Activated CD4-positive, CD25-positive, alpha-beta regulatory T cell treated with anti-CD3 and anti-CD28 coated beads, Interleukin-2, amount 50 U/mL, for 72 hours (primary cell): ENCODE results near the gene CDKAL1.
"Not testable (repeated sequence)": the region's sequence is repeated elsewhere in the genome, so short reads cannot be mapped to it uniquely, and the experiment has no call there.

Experiments used
- DNase-seq: peaks from one replicate; pipeline ENCODE4 v3.0.0; 2021

CDKAL1 gene

DNA sequence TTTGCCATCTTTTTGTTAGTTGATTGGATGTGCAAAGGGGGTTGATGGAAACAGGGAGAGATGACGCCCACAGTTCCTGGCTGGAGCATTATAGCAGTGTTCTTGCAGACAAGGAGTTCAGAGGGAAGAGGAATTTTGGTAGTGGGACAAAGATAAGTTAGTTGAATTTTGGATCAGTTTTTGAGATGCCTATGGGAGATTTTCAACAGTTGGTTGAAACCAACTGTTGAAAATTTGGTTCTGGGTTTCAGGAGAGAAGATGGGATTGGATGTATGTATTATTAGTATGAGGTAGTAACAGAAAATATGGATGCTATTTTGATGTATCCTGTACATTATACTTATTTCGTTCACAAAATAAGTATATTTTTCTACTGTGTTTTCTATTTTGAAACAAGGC, 274.2 kb downstream of the CDKAL1 start:
- no peak for DNase-seq

GRCh38 chr6:20808924-20809323, 274.7 kb downstream of the CDKAL1 start:
- no peak for DNase-seq

- no peak for DNase-seq
Observed at GRCh38 chr6:20810727-20811108, 276.5 kb downstream of the CDKAL1 start.

- DNase-seq: no peak
Observed at GRCh38 chr6:20811109-20811761, 277.0 kb downstream of the CDKAL1 start.

GRCh38 chr6:20812776-20813175, 278.5 kb downstream of the CDKAL1 start:
- no peak for DNase-seq

GRCh38 chr6:20814494-20814893, 280.2 kb downstream of the CDKAL1 start:
- no peak for DNase-seq

GRCh38 chr6:20816126-20816525, 281.9 kb downstream of the CDKAL1 start:
- DNase-seq: no peak

GRCh38 chr6:20817806-20818320, 283.6 kb downstream of the CDKAL1 start:
- no peak for DNase-seq

DNA sequence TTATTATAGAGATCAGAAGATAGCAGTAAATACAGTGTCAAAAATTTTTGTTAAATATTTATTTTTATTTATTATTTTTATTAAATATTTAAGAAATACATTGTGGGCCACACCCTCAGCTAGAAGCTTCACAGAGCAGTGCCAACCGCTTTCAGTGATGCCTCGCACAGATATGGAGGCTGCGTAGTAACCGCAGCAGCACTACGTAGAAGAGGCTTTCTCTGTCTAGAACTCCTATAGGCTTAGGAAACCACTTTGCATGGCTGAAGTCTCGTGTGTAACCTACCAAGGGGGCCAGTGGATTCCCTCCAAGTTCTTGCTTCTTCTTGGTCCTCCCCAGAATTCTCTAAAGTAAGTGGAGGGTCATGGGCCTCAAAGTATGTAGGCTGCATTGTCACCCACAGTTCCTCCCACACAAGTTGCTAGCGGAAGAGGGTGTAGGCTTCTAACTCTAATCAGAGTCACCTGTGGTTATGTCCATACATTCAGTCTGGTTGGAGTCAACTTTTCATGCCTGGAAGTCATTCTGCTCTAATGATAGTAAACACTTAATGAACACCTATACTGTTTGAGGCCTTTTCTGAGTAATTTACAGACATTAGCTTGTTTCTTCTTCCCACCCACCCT, 285.6 kb downstream of the CDKAL1 start:
- DNase-seq: no peak

DNA sequence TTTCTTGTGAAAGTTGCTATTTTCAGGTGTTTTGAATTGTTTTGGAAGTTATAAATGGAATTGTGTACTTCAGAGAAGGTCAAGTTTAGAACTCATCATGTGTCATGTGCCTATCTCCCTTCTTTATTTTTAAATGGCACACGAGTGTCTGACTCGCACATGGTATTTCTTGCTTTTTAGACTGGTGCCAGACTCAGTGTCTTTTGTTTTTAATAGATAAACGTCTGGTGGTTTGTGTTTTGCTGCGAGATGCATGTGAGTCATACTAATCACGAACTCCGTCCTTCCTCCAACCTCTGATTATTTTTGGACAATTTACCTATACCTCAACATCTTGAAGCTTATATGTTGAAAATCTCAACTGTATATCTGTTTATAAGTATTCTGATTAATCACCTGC, 292.1 kb downstream of the CDKAL1 start:
- no peak for DNase-seq

- no peak for DNase-seq
Observed at GRCh38 chr6:20827798-20828197, 293.5 kb downstream of the CDKAL1 start.

DNA sequence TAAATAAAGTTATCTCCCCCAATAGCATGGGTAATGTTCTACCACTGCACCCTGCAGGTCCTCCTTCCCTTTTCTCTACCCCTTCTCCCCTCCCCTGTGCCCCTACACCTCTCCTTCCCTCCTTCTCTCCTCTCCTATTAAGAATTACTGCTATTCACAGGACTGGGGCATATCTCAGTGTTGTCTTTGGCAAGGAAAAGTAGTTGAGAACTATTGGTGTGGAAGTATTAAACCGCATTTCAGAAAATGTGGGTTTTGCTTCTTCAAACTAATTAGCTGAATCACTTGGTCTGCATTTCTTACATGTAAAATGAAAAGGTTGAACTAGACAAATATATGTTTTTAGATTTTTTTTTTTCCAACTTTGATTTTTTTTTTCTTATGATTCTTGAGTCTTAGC, 296.3 kb downstream of the CDKAL1 start:
- no peak for DNase-seq

DNA sequence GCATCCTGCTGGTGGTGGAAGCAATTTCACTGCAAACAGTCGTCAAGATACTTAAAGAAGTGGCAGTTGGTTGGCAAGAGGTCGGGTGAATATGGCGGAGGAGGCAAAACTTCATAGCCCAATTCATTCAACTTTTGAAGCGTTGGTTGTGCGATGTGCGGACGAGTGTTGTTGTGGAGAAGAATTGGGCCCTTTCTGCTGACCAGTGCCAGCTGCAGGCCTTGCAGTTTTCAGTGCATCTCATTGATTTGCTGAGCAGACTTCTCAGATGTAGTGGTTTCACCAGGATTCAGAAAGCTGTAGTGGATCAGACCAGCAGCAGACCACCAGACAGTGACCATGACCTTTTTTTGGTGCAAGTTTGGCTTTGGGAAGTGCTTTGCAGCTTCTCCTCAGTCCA, 297.0 kb downstream of the CDKAL1 start:
- not testable (repeated sequence) for DNase-seq

- DNase-seq: no peak
Observed at GRCh38 chr6:20833881-20834515, 299.7 kb downstream of the CDKAL1 start.

- DNase-seq: no peak
Observed at GRCh38 chr6:20835315-20836010, 301.2 kb downstream of the CDKAL1 start.

DNA sequence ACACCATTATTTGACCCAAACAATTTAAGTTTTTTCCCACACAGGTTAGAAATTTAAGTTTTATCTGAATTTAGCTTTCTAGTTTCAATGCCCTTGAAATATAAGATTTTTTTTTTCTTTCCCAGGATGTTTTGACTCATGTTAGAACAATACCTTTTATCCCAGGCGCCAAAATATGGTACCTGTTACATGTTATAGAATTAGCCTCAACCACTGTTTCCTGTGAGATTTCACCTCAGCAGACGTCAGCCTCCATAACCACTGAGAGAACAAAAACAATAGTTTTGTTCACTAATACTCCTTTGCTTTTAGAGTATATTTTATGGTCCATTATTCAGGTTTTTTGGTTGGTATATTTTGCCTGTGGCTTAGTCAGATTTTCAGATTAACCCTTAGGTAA, 302.9 kb downstream of the CDKAL1 start:
- no peak for DNase-seq

GRCh38 chr6:20838113-20838512, 303.9 kb downstream of the CDKAL1 start:
- DNase-seq: no peak

GRCh38 chr6:20839630-20840029, 305.4 kb downstream of the CDKAL1 start:
- no peak for DNase-seq

DNA sequence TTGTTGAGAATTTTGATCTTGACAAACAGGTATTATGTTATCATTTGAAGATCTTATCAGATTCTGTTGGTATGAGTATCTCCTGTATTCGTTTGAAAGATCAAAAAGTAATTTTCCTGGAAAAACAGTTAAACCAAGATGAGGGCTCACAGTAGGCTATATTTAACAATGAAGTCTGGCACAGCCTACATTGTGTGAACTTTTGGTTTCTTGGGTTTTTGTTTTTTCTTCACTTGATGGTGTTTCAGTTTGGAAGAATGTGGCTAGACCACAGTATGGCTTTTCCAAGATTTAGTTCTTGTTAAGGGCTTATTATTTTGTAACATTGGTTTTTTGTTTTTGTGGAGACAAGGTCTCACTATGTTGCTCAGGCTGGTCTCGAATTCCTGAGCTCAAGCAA, 306.4 kb downstream of the CDKAL1 start:
- DNase-seq: no peak

DNA sequence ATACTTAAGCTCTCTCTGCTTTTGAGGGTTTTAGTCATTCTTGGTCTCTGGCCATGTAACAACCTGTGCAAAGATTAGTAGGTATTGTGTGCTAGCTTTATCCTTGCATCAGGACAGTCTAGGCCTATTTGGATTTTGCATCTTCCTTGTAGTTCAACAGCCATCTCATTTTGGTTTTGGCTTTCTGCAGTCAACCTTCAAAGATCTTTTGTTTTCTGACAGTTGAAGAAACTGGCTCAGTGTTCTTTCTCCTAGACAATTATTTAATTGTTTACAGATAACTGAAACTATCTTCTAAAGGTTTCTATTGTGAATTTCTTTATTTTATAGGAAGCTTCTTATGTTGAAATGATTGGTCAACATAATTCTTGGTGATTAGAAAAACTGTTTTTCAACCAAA, 307.5 kb downstream of the CDKAL1 start:
- no peak for DNase-seq

- no peak for DNase-seq
Observed at GRCh38 chr6:20845592-20845991, 311.3 kb downstream of the CDKAL1 start.

- no peak for DNase-seq
Observed at GRCh38 chr6:20846602-20847028, 312.4 kb downstream of the CDKAL1 start.

DNA sequence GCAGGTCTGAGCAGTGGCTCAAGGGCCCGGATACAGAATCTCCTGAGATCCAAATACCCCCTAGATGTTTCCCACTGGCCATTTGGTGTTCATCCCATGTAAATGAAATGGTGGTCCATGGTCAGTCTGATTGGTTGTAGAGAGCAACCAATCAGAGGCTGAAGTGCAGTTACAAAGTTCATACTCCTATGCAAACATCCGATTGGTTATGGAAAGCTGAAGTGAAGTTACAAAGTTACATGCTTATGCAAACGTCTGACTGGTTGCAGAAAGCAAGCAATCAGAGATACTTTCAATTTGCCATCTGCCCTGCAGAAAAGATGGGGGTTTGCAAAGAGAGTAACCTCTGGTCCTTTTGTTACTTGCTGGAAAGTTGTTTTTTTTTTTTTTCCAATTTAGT, 313.6 kb downstream of the CDKAL1 start:
- no peak for DNase-seq
